ENCODE results near the gene GPR148. TPM values are rescaled to one million over a fixed set of nuclear protein-coding genes. Genes with fewer than 3 reads are reported as not detected.

Gene GPR148
- polyA plus RNA-seq, 4 donors = 0.04 to 0.22 TPM; not detected in 2

DNA sequence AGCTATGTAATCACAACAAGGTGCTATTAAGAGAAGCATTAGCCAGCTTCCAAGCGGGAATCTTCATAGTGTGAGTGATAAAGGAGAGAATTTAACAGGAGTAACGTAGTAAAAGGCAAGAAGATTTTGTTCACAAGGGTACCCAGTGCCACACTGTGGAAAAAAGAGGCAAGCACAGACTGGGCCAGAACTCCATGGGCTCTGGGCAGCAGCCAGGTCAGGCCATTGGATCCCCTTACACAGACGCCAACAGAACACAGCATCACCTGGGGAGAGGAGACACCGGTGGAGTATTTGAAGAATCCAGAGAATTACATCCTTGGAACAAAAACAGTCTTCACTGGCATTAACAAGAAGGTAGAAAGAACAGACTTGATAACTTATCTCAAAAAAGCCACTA lies 47.7 kb downstream of the GPR148 start:
- Histone ChIP-seq H3K27me3 (ENCODE audit: control insufficient read depth in 3 of 3, insufficient read depth in 3 of 3, low read length in 3 of 3) (no peaks in the 10 kb centered on the region), H3K4me1 (ENCODE audit: control insufficient read depth in 3 of 3, insufficient read depth in 2 of 3, low read depth in 1 of 3, low read length in 2 of 3) (no peaks in the 10 kb centered on the region), H3K36me3 (ENCODE audit: control insufficient read depth in 3 of 3, insufficient read depth in 2 of 3, low read depth in 1 of 3, low read length in 3 of 3) (no peaks in the 10 kb centered on the region), H3K9me3 (ENCODE audit: control insufficient read depth in 2 of 2, insufficient read depth in 1 of 2, low read depth in 1 of 2, low read length in 1 of 2) (no peaks in the 10 kb centered on the region), H3K27ac (ENCODE audit: low read depth in 1 of 3, low read length in 2 of 3) (no peak overlapping the region), H3K4me3 (ENCODE audit: low read depth in 1 of 3, low read length in 3 of 3) (no peak overlapping the region)
- DNase-seq (no peak), FAIRE-seq (no peak)
- 39 to 51% (median 44%) methylated on average over 4 of the region's 4 CpGs for WGBS, 3 donors

DNA sequence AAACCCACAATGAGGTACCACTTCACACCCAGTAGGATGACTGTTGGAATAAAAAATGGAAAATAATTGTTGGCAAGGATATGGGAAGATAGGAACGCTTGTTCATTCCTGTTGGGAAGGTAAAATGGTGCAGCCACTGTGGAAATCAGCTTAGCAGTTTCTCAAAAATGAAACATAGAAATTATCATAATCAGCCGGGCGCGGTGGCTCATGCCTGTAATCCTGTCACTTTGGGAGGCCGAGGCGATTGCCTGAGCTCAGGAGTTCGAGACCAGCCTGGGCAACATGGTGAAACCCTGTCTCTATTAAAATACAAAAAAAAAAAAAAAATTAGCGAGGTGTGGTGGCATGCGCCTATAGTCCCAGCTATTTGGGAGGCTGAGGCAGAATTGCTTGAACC lies 49.9 kb downstream of the GPR148 start:
- Histone ChIP-seq H3K36me3 (ENCODE audit: control insufficient read depth in 3 of 3, insufficient read depth in 2 of 3, low read depth in 1 of 3, low read length in 3 of 3) (no peaks in the 10 kb centered on the region), H3K4me1 (ENCODE audit: control insufficient read depth in 3 of 3, insufficient read depth in 2 of 3, low read depth in 1 of 3, low read length in 2 of 3) (no peaks in the 10 kb centered on the region), H3K4me3 (ENCODE audit: low read depth in 1 of 3, low read length in 3 of 3) (no peak overlapping the region), H3K27me3 (ENCODE audit: control insufficient read depth in 3 of 3, insufficient read depth in 3 of 3, low read length in 3 of 3) (no peaks in the 10 kb centered on the region), H3K9me3 (ENCODE audit: control insufficient read depth in 2 of 2, insufficient read depth in 1 of 2, low read depth in 1 of 2, low read length in 1 of 2) (no peaks in the 10 kb centered on the region), H3K27ac (ENCODE audit: low read depth in 1 of 3, low read length in 2 of 3) (no peak overlapping the region)
- DNase-seq (no peak), FAIRE-seq (no peak)
- 85 to 93% (median 92%) methylated on average over 9 of the region's 9 CpGs for WGBS, 3 donors

Other genes starting within 250 kb of the GPR148 start
- under 1 TPM in 2 of 4 donors, not detected in 2; 0.01 to 0.19 TPM for gene POTEI, start 219.7 kb upstream of the GPR148 start, polyA plus RNA-seq
- not detected for gene CFC1B, start 207.8 kb upstream of the GPR148 start, polyA plus RNA-seq
- 1 to 10 TPM in 2 of 4 donors, under 1 TPM in 1, not detected in 1; 0.18 to 3.1 (median 1.1) TPM for gene CFC1, start 129.5 kb upstream of the GPR148 start, polyA plus RNA-seq
- gene POTEJ, start 117.6 kb upstream of the GPR148 start, polyA plus RNA-seq = under 1 TPM in 1 of 4 donors, not detected in 3; 0.10 TPM
- under 1 TPM in 2 of 4 donors, not detected in 2; 0.45 to 0.99 TPM for gene AMER3, start 26.5 kb downstream of the GPR148 start, polyA plus RNA-seq
- gene ARHGEF4, start 107.8 kb downstream of the GPR148 start, polyA plus RNA-seq = 1 to 10 TPM in 1 of 4 donors, under 1 TPM in 2, not detected in 1; 0.22 to 2.8 (median 0.83) TPM